Occipital lobe (tissue), 2 donors: ENCODE results near the gene PARD3B. TPM values are rescaled to one million over a fixed set of nuclear protein-coding genes. Genes with fewer than 3 reads are reported as not detected.

Source experiments
- DNase-seq: peaks from one replicate; lab custom pipeline; 2025; lab: John Stamatoyannopoulos, UW
- total RNA-seq: library from RNA; depleted of rRNA; stranded (reverse); fragments of >200 nt; gene quantifications from one replicate; pipeline ENCODE4 v1.2.3, GENCODE V29; 2014

Gene PARD3B
- total RNA-seq, 1 donor from 2014 or later: 5.6 TPM

DNA sequence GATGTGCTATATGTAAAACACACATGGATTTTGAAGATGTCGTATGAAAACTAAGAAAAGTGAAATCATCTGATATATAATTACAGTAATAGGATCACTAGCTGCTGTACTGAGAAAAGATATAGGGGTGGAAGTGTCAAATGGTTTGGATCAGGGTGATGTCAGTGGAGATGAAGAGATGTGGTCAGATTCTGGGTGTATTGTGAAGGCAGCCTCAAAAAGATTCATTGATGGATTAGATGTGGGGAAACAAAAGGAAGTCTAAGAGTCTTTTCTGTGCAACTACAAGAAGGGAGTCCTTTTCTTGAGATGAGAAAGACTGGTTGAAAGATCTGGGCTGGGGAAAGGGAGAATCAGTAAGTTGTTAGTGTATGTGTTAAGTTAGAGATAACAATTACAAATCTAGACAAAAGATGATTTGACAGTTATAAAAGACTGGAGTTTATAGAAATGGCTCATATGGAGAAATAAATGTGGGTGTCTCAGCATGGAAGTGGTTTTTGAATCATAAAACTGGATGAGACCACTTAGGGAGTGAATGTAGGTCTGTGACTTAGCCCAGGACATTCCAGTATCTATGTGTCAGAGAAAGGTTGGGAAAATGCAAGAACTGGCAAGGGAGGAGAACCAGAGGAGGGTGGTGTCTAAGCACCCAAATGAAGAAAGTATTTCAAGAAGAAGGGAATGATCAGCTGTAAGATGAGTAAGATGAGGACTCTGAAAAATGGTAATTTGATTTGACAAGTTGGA lies 347.4 kb downstream of the PARD3B start:
- DNase-seq: no peak

DNA sequence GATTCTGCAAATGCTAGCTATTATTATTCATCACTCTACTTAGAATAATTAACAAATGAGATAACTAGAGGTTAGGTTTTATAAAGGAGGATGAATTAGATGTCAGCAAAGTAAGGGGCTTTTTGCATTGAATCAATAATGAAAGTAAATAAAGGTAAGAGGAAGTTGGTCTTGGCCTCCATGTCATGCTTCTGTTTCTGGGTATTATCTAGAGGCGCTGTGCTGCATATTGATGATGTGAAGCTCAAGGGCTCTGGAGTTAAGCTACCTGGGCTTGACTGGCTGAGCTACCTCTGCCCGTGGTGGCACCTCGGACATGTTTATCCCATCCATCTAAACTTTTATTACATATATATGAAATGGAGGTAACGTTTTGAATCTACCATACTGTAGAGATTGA lies 350.9 kb downstream of the PARD3B start:
- DNase-seq: no peak

DNA sequence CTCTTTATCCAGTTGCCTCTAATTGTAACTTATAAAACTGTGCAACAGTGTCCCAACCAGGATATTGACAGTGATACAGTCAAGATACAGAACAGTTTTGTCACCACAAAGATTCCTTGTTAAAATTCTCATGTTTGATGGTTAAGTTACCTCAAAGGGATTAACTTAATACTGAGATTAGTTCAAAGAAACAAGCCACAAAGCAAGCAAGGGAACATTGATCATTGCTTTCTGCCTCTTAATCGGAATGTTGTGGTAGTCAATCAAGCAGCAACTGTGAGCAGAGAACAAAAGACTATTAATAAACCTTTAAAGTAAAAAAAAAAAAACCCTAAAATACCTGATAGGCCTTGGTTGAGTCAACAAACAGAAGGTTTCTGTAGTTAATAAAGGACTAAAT lies 352.3 kb downstream of the PARD3B start:
- DNase-seq: no peak

DNA sequence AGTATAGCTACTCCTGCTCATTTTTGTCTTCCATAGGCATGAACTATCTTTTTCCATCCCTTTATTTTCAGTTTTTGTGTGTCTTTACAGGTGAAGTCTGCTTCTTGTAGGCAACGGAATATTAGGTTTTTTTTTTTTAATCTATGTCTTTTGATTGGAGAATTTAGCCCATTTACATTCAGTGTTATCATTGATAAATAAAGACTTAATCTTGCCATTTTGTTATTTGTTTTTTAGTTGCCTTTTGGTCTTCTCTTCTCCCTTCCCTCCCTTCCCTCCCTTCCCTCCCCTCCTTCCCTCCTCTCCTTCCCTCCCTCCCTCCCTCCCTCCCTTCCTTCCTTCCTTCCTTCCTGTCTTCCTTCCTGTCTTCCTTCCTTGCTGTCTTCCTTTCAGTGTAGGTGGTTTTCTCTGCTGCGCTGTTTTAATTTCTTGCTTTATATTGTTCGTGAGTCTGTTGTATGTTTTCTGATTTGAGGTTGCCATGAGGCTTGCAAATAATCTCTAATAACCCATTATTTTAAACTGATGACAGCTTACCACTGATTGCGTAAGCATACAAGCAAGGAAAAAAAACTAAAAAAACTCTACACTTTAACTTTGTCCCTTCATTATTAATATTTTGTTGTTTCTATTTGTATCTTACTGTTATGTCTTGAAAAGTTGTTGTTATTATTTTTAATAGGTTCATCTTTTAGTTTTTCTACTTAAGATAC lies 353.8 kb downstream of the PARD3B start:
- no peak for DNase-seq

DNA sequence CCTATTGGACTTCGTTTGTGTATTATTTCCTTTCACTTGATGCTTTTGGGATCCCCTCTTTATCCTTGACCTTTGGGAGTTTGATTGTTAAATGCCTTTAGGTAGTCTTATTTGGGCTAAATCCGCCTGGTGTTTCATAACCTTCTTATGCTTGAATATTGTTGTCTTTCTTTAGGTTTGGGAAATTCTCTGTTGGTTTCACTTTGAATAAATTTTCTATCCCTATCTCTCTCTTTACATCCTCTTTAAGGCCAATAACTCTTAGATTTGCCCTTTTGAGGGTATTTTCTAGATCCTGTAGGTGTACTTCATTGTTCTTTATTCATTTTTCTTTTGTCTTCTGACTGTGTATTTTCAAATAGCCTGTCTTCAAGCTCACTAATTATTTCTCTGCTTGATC lies 354.7 kb downstream of the PARD3B start:
- no peak for DNase-seq

DNA sequence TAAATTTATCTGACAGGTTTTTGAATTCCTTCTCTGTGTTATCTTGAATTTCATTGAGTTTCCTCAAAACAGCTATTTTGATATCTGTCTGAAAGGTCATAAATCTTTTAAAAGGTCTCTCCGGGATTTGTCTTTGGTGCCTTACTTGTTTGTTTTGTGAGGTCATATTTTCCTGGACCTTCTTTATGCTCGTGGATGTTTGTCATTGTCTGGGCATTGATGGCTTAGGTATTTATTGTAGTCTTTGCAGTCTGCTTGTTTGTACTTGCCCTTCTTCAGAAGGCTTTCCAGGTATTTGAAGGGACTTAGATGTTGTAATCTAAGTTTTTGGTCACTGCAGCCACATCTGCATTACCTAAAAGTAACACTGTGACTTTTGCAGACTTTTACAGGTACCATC lies 355.2 kb downstream of the PARD3B start:
- no peak for DNase-seq

DNA sequence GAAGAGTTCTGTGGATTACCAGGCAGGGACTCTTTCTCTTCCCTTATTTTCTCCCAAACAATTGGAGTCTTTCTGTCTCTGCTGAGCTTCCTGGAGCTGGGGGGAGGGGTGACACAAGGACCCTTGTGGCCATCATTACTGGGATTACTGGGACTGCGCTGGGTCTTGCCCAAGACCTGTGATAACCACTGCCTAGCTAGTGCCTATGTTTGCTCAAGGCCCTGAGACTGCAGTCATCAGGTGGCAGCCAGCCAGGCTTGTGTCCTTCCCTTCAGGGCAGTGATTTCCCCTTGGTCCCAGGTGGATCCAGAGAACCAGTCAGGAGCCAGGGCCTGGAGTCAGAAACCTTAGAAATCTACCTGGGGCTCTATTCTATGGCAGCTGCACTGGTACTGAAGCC lies 355.6 kb downstream of the PARD3B start:
- DNase-seq: no peak

DNA sequence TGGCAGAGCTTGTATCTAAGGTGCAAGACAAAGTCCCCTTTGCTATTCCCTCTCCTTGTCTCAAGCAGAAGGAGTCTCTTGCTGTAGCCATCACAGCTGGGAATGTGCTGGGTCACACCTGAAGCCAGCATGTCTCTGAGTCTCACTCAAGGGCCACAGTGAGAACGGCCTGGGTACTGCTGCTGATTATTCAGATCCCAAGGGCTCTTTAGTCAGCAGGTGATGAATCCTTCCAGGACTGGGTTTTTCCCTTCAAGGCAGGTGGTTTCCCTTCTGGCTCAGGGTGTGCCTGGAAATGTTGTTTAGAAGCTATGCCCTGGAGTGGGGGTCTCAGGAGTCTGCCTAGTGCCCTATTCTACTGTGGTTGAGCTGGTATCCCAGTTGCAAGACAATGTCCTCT lies 356.3 kb downstream of the PARD3B start:
- DNase-seq: no peak

DNA sequence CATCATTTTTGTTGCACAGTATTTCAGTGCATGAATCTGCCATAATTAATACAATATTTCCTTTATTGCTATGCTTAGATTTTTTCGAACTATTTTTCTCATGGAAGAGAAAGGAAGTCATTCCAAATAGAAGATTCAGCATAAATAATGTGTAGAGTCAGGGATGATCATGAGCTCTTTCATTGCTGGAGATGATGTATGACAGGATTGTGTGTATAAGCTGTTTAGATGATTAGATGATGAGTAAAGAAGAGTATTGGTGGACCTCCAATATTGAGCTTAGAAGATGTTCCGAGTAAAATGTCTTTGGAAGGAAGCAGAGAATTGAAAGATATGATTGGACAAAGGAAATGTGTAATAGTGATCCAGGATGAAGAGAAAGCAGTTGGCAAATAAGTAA lies 364.5 kb downstream of the PARD3B start:
- no peak for DNase-seq

DNA sequence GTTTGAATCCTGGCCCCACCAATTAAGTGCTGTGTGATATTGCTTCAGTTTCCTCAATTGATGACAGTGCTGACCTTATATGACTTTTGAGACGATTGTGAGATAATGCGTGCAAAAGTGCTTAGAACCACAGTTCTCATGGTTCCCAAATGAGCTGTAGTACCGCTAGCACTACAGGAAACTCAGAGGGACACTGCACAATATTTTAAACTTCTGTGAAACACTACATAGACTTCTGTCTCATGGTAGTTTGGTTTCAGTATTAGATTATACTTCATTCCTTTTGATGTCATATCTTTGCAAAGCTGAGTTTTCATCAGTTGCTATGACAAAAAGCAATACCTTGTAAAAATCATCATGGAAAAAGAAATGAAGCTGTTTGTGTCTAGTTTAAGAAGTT lies 368.0 kb downstream of the PARD3B start:
- DNase-seq: no peak

DNA sequence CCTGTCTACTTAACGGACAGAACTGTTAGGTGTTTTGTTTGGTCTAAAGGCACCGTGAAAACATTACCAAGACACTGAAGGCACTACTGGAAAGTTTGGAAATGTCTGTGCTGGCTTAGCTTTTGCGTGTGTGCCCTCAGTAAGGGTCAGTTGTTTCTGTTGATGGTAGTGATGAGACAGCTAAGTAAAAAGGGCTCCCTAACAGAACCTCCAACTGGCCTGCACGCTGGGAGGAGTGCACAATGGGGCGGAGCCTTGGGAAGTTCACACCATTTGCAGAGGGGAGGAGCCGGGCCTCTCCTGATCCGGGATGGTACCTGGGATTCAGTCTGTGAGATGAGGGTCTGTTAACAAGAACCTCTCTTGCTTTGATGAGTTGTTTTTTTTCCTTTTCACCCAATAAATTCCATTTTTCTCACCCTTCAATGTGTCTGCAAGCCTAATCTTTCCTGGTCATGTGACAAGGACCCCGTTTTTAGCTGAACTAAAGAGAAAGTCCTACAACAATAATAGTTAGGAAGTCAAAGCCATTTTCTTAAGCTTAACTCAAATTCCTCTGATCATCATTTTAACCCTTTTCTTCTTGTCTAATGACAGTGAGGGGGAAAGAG lies 368.7 kb downstream of the PARD3B start:
- DNase-seq: no peak

DNA sequence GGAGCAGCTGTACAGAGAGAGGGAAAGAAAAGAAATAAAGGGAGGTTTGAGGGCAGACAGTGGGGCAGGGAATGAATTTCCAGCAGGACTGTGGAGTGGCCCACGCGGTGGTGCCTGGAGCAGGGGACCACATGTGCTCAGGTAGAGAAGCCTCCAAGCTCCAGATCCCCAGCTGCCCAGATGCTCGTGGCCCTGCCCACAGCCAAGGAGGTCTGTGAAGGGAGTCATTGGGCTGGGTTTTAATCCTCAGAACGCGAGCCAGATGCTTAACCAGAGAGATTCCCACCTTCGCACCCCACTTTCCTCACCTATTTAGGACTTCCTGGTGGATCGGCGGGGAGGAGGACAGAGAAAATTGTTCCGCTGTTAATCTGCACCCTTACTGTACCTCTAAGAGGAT lies 369.4 kb downstream of the PARD3B start:
- DNase-seq: no peak

DNA sequence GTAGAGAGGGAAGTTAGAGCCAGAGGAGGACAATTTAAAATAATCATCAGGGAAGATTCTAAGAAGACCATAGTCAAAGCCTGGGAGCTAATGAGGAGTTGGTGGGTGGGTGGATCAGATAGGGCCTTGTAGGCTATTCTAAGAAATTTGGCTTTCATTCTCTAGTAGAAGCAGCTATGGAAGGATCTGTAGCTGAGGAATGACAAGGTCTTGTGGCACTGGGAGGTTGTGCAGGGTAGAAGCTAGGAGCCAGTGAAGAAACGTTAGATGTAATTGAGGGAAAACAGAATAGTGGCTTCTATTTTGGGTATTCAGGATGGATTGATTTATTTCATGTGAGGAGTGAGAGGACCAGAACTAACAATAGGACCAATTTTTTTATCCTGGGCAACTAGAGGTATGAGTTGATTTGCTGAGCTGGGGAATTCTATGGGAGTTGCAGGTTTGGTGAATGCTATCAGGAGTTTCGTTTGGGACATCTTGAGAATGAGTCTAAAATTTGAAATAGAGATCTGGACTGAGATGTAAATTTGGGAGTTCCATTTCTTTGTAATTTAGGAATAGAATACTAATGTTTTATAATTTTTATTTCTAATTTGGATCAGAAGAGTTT lies 371.9 kb downstream of the PARD3B start:
- DNase-seq: no peak

DNA sequence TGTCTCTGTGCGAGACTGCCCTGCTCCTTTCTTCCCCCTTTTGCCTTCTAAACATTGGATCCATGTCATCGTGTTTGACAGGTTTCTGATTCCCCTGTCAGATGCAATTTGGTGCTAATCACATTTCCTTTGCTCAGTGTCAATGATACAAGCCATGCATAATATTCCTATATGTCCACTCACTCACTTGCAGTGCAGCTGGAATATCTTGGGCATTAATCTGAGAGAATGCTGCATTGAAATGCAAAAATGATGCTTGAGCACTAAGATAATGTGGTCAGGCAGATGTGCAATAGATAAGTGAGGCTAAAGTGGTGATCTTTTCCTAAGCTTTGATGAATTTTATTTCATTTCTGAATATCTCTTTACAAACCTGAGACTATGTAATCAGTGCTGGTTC lies 375.5 kb downstream of the PARD3B start:
- no peak for DNase-seq

DNA sequence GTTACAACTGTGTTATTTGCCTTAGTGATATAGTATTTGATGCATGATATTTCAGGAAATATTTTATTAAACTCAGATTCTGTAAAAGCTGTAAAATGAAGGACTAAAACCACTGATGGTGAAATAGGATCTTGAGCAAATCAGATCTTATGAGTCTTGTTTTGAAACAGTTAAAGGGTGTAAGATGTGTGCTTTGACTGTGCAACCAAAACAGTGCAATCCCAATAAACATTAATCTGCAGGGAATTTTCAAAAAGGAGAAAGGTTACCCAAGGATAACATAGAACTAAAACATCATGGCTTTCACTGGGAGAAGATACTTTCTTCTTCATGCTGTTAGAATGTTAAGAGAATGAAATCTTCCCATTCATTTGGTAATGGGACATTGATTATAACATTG lies 378.7 kb downstream of the PARD3B start:
- no peak for DNase-seq

DNA sequence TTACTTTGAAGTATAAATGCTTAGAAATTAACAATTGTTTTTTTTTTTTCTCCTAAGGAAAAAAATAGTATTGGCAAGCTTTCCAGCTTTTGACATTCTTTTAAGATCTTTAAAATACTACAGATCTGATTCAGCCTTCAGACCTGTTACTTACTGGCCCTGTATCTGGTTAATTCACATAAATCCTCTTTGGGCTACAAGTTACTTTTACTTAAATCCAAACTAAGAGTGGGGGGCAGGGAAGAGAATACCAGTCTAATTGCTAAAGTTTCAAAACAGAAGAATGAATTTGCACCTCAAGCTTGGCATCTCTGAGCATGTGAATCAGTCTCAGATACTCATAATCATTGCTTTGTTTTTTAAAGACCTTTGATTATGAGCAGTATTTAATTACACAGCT lies 386.3 kb downstream of the PARD3B start:
- no peak for DNase-seq

DNA sequence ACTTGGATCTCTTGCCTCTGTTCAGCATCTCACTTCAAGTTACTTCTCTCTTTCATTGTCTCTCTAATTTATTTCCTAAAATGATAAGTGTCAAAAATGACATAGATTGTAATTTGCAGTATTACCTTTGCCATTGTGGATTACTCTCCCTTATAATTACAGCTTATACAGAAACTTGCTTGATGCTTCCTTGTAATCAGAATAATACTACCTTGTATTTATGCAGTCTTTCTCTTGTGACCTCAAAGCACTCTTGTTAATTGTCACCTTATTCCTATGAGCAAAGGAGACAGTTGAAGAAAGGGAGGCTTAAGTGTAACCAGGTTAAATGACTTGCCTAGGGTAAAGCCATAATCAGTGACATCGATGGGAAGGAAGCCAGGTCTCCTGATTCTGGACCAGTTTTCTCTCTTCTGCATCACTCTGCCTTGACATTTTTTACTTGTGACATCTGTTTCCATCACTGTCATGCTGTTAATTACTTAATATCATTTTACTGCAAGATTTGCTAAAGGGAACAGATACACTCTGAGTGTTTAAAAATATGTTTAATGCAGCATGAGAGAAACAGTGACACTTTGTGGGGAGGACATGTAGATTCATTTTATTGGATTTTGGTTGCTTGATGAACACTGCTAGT lies 388.6 kb downstream of the PARD3B start:
- no peak for DNase-seq

DNA sequence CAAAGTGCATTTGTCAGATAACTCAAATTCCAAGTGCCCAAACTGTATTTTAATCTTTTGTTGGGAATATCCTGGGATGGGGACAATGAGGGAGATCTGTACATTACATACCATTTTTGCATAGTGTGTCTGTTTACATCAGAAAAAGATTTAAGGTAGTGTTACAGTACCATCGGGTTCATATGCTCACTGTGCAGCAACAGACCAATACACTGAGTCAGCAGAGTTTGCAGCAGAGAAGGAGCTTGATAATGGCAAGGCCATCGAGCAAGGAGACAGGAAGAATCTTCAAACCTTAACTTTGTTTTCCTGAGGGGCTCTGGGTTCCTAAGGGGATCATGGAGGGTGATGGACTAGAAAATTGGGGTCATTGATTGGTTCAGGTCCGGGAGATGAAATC lies 399.7 kb downstream of the PARD3B start:
- DNase-seq: no peak

DNA sequence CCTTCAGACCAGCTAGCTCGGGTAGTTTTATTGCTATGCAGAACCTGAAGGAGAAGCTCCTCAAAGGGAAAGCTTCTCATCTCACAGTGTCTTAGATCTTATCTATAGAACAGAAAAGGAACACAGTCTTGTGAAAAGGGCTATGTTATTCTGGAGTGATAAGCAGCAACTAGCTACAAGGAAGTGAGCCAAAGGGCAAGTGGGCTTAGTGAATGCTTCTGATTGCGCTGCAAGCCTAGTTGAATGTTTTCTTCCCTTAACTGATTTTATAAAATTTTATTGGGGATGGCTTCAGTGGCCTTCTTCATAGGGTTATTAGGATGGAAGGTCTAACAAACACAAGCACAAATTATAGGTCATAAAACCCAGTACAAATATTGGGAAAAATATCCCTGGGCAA lies 400.1 kb downstream of the PARD3B start:
- no peak for DNase-seq

DNA sequence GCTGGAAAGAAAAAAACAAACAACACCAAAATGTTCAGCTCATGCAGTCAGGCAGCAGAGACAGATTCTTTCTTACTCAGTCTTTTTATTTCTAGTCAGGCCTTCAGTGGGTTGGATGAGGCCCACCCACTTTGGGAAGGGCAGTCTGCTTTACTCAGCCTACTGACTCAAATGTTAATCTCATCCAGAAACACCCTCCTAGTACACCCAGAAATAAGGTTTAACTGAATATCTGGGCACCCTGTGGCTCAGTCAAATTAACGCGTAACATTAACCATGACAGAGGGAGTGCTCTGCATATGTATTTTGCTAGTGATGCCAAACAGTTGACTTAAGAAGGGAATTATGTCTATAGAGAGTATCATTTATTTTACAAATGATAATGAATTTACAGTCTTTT lies 401.6 kb downstream of the PARD3B start:
- no peak for DNase-seq

DNA sequence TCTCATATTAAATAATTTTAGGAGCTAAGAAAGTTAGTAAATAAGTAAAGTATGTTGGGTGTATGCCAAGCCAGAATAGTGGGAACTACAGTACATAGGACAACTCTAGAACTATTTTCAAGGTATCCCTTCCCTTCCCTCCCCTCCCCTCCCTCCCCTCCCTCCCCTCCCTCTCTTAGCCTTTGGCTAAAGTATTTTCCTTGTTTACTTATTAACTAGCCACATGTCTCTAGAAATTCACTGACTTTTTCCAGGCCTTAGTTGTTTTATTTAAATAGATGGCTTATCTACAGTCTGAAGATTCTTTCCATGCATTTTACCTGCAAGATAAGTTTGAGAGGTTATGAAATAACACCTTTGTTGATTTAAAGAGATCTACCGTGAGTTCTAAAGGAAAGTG lies 402.1 kb downstream of the PARD3B start:
- DNase-seq: no peak
